Limb (tissue), 2 donors: ENCODE results near the gene ZNF473.

Source experiments
- DNase-seq, 2 donors: peaks; one replicate each; pipeline ENCODE4 v3.0.0-alpha.2; 2016; ENCODE audit errors: extremely low spot score in 2 of 2

Gene ZNF473

DNA sequence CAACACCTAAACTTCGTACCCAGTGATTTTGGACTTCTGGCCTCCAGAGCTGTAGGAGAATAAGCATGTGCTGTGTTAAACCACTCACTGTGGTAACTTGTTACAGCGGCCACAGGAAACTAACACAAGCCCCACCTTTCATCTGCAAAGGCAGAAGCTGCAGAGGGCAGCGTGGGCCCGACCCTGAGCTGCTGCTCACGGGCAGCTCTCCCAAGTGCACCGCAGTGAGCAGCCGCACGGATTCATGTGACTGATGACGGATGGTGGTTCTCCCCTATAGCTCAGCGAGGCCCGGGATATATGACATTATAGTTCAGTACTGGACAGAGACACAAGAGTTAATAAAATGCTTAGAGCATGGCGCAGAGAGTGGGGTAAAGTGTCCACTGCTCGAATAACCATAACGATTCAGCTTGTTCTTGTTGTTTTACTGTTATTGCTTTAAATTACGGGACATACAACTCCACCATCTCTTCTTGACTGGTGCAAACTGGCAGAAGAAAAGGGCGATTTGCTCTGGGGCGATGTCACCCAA lies 22.5 kb upstream of the ZNF473 start:
- DNase-seq: no peak

DNA sequence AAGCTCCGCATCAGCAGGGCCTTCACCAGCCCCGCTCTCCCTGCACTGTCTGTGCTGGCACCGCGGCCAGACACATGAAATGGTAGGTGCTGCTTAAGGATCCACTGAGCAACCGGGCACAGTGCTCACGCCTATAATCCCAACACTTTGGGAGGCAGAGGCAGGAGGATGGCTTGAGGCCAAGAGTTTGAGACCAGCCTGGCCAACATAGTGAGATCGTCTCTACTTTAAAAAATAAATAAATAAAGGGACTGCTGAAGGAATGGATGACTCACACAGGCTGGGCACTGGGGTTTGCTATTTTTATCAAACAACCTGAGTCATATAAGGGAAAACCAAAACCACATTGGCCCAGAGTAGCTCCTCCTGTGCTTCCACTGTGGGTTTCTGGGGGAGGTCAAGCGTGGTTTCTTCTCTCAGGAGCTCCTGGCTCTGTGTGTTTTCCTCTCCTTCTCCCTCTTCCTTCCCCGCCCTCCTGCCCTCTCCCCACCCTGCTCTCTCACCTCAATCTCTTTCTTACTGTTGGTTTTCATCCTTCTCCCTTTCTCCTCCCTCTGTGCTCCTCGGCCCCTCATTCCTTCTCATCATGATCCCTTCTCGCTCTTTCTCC lies 21.9 kb upstream of the ZNF473 start:
- no peak for DNase-seq

DNA sequence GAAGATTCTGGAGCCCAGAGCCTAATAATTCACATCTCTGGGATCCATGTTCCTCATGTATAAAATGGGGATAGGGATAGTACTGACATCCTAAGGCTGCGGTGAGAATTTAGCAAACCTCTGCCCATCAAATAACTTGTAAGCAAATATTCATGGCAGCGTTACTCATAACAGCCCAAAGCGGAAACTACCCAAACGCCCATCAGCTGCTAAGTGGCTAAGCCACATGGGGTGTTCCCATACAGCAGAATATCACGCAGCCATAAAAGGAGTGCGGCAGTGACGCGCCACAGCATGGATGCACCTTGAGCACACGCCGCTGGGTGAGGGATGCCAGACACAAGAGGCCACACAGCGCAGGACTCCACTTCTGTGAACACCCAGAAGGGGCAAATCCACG lies 20.4 kb upstream of the ZNF473 start:
- no peak for DNase-seq

- no peak for DNase-seq
Observed at GRCh38 chr19:50007170-50007569, 18.6 kb upstream of the ZNF473 start.

GRCh38 chr19:50007947-50008346 lies 17.9 kb upstream of the ZNF473 start:
- DNase-seq: no peak

- DNase-seq: no peak
Observed at GRCh38 chr19:50008532-50008931, 17.3 kb upstream of the ZNF473 start.

DNA sequence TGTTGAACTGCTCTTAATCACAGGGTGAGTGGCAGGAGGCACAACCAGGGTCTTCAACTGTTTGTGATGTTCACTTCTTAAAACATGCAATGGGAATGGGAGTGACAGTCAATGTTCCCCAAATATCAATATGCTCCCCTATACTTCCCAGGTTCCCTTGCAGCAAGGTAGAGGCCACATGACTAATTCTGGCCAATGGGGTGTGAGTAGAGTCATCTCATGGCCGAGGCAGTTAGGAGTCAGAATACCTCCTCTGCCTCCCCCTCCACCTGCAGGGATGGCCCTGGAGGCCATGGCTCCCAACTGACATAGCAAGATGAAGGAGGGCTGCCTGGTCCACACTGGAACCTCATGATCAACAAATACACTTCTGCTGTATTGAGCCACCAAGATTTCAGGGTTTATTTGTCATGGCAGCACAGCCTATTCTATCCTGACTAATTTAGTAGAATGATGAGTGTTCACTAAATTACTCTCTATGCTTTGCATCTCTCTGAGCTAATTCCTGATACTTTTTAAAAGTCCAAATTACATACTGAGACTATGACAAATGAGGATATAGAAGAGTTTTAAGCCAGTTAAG lies 9.5 kb upstream of the ZNF473 start:
- no peak for DNase-seq

DNA sequence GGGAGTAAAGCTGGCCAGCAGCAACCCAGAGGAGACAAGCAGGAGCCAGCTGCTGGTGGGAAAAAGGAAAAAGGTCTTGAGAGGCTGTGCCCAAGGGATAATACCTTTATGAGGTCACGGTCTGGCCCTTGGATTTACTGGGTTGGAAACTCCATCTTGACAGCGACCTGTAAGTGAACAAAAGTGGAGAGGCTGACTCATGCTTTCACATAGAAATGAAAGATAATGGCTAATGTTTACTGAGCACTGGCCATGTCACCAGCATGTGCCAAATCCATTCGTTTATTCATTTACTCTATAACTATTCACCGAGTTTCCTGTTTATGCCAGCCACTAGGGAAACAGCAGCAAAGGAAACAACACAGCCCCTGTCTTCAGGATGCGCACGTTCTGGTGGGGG lies 5.3 kb upstream of the ZNF473 start:
- no peak for DNase-seq

GRCh38 chr19:50022823-50023222 lies 3.0 kb upstream of the ZNF473 start:
- DNase-seq: no peak

GRCh38 chr19:50024719-50025021 lies 1.1 kb upstream of the ZNF473 start:
- no peak for DNase-seq

DNA sequence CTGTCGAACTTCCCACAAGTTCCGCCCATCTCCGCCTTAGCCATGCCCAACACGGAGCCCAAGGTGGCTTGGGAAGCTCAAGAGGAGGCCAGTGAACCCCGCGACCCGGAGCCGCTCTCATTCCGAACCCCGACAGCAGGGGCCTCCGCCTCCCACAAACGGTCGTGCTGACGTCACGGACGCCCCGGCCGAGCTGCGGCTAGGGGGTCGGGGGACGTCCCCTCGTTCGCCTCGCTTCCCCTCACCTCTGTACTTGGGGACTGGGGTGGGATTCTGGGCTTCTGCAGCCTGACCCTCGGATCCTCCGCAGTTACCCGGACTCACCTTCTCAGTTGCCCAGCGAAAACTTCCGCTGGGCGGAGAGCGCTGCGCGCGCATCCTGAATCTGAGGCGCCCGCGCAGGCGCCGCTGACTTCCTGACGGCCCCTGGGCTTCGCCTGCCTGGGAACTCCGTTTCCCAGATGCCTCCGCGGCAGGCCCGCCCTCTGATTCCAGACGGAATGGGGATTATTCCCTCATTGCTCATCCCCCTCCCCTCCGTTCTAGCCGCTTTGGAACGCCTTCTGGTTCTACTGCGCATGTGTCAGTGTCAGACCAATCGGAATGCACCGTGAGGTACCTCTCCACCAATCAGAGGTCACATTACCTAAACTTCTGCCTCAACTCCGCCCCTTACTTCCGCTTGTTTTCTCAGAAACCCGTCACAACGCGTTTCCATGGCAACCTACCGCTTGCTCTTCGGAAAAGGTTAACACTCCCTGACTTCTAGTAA lies 597 bp upstream of the ZNF473 start, which contains the start of gene VRK3:
TSS of gene VRK3 (minus strand) at position 351 of the 772 bp plus-strand sequence. CDS start 9,210 bp downstream, outside the sequence.
- DNase-seq: peak; percentile 98 to 100

DNA sequence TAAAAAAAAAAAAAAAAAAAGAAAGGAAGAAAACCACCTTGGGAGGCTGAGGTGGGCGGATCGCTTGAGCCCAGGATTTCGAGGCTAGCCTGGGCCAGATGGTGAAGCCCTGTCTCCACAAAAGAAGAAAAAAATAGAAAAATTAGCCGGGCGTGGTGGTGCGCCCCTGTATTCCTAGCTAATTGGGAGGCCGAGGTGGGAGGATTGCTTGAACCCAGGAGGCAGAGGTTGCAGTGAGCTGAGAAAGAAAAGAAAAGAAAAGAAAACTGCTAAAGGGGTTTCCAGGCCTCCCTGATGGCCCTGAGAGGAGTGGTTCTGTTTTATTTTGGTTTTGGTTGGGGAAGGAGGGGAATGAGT lies 723 bp downstream of the ZNF473 start:
- DNase-seq: no peak

- DNase-seq: no peak
Observed at GRCh38 chr19:50030225-50030624, 4.4 kb downstream of the ZNF473 start.

DNA sequence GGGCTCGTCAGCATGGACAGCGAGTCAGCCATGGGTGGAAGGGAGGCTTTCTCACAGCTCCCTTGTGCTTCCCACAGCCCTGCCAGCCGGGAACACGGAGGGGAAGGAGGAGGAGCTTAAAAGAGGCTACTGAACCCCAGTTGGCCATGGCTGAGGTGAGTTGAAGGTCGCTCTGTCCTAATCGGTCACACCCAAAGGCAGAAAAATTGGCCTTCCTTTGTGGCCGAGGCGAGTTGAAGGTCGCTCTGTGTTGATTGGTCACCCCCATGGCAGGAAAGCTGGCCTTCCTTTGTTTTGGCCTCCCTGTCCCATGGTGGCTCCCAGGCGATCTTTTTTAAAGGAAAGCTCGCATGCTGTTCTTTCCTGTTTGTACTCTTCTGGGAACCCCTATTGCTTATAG lies 5.1 kb downstream of the ZNF473 start:
- DNase-seq: no peak

- DNase-seq: no peak
Observed at GRCh38 chr19:50036908-50037307, 11.1 kb downstream of the ZNF473 start.

GRCh38 chr19:50039968-50040367 lies 14.2 kb downstream of the ZNF473 start:
- no peak for DNase-seq

DNA sequence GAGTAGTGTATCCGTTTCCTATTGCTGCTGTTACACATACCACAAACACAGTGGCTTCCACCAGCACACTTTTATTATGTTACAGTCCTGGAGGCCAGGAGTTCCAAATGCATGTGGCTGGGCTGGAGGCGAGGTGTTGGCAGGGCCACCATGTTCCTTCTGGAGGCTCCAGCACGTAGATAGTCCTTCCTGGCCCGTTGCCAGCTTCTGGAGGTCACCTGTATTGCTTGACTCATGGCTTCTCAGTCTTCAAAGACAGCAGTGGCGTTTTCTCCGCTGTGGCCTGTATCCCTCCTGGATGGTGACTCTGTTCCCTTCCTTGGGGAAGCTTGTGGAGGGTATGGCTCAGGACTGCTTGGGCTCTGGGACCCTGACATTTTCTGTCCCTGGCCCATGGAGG lies 15.2 kb downstream of the ZNF473 start:
- no peak for DNase-seq

GRCh38 chr19:50042363-50043024 lies 16.7 kb downstream of the ZNF473 start:
- no peak for DNase-seq

DNA sequence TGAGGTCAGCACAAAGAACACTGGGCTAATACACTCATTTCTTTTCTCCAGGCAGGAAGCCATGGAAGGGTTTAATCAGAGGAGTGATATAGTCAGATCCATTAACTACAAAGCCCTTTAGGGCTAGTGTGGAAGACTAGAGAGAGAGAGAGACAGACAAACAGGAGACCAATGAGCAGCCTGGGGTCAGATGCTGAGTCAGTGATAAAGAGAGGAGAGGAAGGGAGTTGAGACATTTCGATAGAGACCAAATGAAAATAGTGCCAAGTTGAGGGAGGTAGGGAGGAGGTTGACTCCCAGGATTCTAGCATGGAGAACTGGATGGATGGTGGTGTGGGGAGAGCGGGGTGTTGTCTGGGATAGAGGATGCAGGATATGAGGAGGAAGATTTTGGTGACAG lies 18.2 kb downstream of the ZNF473 start:
- DNase-seq: no peak

DNA sequence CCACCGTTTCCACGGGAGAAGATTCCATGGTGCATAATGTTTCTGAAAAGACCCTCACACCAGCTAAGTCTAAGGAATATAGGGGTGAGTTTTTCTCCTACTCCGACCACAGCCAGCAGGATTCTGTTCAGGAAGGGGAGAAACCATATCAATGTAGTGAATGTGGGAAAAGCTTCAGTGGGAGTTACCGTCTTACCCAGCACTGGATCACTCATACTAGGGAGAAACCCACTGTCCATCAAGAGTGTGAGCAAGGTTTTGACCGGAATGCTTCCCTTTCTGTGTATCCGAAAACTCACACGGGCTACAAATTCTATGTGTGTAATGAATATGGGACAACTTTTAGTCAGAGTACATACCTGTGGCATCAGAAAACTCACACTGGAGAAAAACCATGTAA lies 19.1 kb downstream of the ZNF473 start:
- DNase-seq: no peak

GRCh38 chr19:50046649-50047503 lies 21.1 kb downstream of the ZNF473 start:
- DNase-seq: no peak
